ENCODE results near the gene CD300C. TPM values are rescaled to one million over a fixed set of nuclear protein-coding genes. Genes with fewer than 3 reads are reported as not detected.

CD300C gene
- total RNA-seq, 1 donor from 2014 or later: not detected

GRCh38 chr17:74555427-74555940, 9.6 kb upstream of the CD300C start:
- no peak for DNase-seq (ENCODE audit: low spot score in 2 of 2, unreplicated experiment in 2 of 2)

GRCh38 chr17:74554909-74555308, 9.0 kb upstream of the CD300C start:
- DNase-seq (ENCODE audit: low spot score in 2 of 2, unreplicated experiment in 2 of 2): no peak
- Mint-ChIP-seq H3K4me3 (no peak overlapping the region), H3K36me3 (no peaks in the 10 kb centered on the region), H3K4me1 (no peaks in the 10 kb centered on the region), H3K27me3 (ENCODE audit: low read depth) (peaks cover 54% of the 10 kb centered on the region), H3K9me3 (peaks cover 16% of the 10 kb centered on the region), H3K27ac (no peak overlapping the region)
- TF ChIP-seq, protein P1, sequence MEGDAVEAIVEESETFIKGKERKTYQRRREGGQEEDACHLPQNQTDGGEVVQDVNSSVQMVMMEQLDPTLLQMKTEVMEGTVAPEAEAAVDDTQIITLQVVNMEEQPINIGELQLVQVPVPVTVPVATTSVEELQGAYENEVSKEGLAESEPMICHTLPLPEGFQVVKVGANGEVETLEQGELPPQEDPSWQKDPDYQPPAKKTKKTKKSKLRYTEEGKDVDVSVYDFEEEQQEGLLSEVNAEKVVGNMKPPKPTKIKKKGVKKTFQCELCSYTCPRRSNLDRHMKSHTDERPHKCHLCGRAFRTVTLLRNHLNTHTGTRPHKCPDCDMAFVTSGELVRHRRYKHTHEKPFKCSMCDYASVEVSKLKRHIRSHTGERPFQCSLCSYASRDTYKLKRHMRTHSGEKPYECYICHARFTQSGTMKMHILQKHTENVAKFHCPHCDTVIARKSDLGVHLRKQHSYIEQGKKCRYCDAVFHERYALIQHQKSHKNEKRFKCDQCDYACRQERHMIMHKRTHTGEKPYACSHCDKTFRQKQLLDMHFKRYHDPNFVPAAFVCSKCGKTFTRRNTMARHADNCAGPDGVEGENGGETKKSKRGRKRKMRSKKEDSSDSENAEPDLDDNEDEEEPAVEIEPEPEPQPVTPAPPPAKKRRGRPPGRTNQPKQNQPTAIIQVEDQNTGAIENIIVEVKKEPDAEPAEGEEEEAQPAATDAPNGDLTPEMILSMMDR (IDR thresholded peaks at IDR 0.05; ENCODE audit: unreplicated experiment): no peak

More at GRCh38 chr17:74555427-74555940, 9.6 kb upstream of the CD300C start:
- TF ChIP-seq, protein P1 (IDR thresholded peaks at IDR 0.05; ENCODE audit: unreplicated experiment): no peak
- Mint-ChIP-seq H3K36me3 (no peaks in the 10 kb centered on the region), H3K27ac (no peak overlapping the region), H3K9me3 (peaks cover 16% of the 10 kb centered on the region), H3K4me1 (no peaks in the 10 kb centered on the region), H3K4me3 (no peak overlapping the region), H3K27me3 (ENCODE audit: low read depth) (peaks cover 51% of the 10 kb centered on the region)

- Mint-ChIP-seq H3K4me3 (no peak overlapping the region), H3K9me3 (peaks cover 4% of the 10 kb centered on the region), H3K27me3 (ENCODE audit: low read depth) (peaks cover 48% of the 10 kb centered on the region), H3K27ac (no peak overlapping the region), H3K36me3 (no peaks in the 10 kb centered on the region), H3K4me1 (no peaks in the 10 kb centered on the region)
- TF ChIP-seq, protein P1 (IDR thresholded peaks at IDR 0.05; ENCODE audit: unreplicated experiment): no peak
- DNase-seq (ENCODE audit: low spot score in 2 of 2, unreplicated experiment in 2 of 2): no peak
Measured at GRCh38 chr17:74552037-74552436, 6.1 kb upstream of the CD300C start.

DNA sequence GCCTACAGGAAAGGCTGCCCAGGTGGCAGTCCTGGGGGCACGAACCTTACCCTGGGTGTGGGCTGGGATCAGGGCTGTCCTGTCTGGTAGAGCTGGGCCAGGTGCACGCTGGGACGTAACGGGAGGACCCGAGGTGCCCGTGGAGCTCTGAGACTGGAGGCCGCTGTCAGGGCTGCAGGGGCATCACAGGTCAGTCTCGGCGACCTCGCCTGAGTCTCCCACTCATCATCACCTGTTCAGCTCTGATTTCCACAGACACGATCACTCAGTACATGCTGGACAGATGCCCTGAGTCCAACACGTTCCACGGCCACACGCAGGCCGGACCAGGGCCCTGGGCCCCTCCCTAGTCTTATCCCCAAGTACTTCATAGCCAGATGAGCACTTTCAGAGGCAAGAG, 4.7 kb upstream of the CD300C start:
- Mint-ChIP-seq H3K9me3 (no peaks in the 10 kb centered on the region), H3K27ac (no peak overlapping the region), H3K4me1 (no peaks in the 10 kb centered on the region), H3K4me3 (no peak overlapping the region), H3K27me3 (ENCODE audit: low read depth) (peaks cover 38% of the 10 kb centered on the region), H3K36me3 (no peaks in the 10 kb centered on the region)
- no peak for DNase-seq (ENCODE audit: low spot score in 2 of 2, unreplicated experiment in 2 of 2)
- TF ChIP-seq, protein P1 (IDR thresholded peaks at IDR 0.05; ENCODE audit: unreplicated experiment): no peak

DNA sequence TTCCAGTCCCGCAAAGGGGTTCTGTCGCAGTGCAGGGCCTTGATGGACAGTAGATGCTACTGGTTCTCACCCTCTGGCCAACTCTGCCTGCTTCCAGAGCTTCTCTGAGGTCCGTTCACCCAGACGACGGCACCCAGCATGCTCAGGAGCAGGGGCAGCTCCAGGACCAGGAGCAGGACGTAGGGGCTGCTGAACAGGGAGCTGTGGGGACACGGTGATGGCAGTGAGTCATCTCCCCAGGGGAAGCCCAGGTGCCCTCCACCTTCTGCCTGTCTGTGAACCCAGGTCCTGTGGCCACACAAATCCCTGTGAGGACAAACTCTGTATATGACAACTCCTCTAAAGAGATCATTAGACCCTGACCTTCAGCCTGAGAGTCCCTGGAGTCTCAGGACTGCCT, 3.4 kb upstream of the CD300C start:
- Mint-ChIP-seq H3K9me3 (no peaks in the 10 kb centered on the region), H3K27ac (no peak overlapping the region), H3K4me3 (no peak overlapping the region), H3K27me3 (ENCODE audit: low read depth) (peaks cover 31% of the 10 kb centered on the region), H3K36me3 (no peaks in the 10 kb centered on the region), H3K4me1 (no peaks in the 10 kb centered on the region)
- TF ChIP-seq, protein P1 (IDR thresholded peaks at IDR 0.05; ENCODE audit: unreplicated experiment): no peak
- no peak for DNase-seq (ENCODE audit: low spot score in 2 of 2, unreplicated experiment in 2 of 2)

- no peak for DNase-seq (ENCODE audit: low spot score in 2 of 2, unreplicated experiment in 2 of 2)
- peaks cover 18% of the 10 kb centered on the region for H3K27me3 Mint-ChIP-seq (ENCODE audit: low read depth)
- TF ChIP-seq, protein P1 (IDR thresholded peaks at IDR 0.05; ENCODE audit: unreplicated experiment): no peak
- no peaks in the 10 kb centered on the region for H3K36me3 Mint-ChIP-seq
- H3K4me3 Mint-ChIP-seq: no peak overlapping the region
- no peak overlapping the region for H3K27ac Mint-ChIP-seq
- no peaks in the 10 kb centered on the region for H3K4me1 Mint-ChIP-seq
- no peaks in the 10 kb centered on the region for H3K9me3 Mint-ChIP-seq
Measured at GRCh38 chr17:74547736-74548135, 1.8 kb upstream of the CD300C start.

All from mesothelial cell of epicardium (in vitro differentiated cells).